ENCODE data around the gene KRTAP13-2.

The KRTAP13-2 gene

GRCh38 chr21:30337772-30338171, 34.3 kb downstream of the KRTAP13-2 start:
- no peak overlapping the region for H3K27ac Mint-ChIP-seq
- no peaks in the 10 kb centered on the region for H3K4me1 Mint-ChIP-seq (ENCODE audit: low read depth)
- no peaks in the 10 kb centered on the region for H3K36me3 Mint-ChIP-seq (ENCODE audit: low read depth)
- H3K4me3 Mint-ChIP-seq: no peak overlapping the region
- H3K9me3 Mint-ChIP-seq: no peaks in the 10 kb centered on the region
- no peaks in the 10 kb centered on the region for H3K27me3 Mint-ChIP-seq

- no peaks in the 10 kb centered on the region for H3K27me3 Mint-ChIP-seq
- H3K36me3 Mint-ChIP-seq (ENCODE audit: low read depth): no peaks in the 10 kb centered on the region
- no peaks in the 10 kb centered on the region for H3K9me3 Mint-ChIP-seq
- H3K27ac Mint-ChIP-seq: no peak within 1 kb of the TSS
- no peak within 1 kb of the TSS for H3K4me3 Mint-ChIP-seq
- H3K4me1 Mint-ChIP-seq (ENCODE audit: low read depth): no peaks in the 10 kb centered on the region
Measured at GRCh38 chr21:30337276-30337744, 34.8 kb downstream of the KRTAP13-2 start, which contains the start of gene KRTAP27-1. KRTAP27-1 (minus strand) TSS chr21:30337694; CDS start chr21:30337668, 26 bp downstream.

- H3K27ac Mint-ChIP-seq: no peak overlapping the region
Measured at GRCh38 chr21:30336596-30336995, 35.5 kb downstream of the KRTAP13-2 start.

GRCh38 chr21:30333736-30334135, 38.3 kb downstream of the KRTAP13-2 start:
- H3K9me3 Mint-ChIP-seq: no peaks in the 10 kb centered on the region
- no peaks in the 10 kb centered on the region for H3K4me1 Mint-ChIP-seq (ENCODE audit: low read depth)
- no peaks in the 10 kb centered on the region for H3K27me3 Mint-ChIP-seq
- H3K27ac Mint-ChIP-seq: no peak overlapping the region
- no peak overlapping the region for H3K4me3 Mint-ChIP-seq
- no peaks in the 10 kb centered on the region for H3K36me3 Mint-ChIP-seq (ENCODE audit: low read depth)

More at GRCh38 chr21:30336596-30336995, 35.5 kb downstream of the KRTAP13-2 start:
- Mint-ChIP-seq H3K9me3 (no peaks in the 10 kb centered on the region), H3K4me1 (ENCODE audit: low read depth) (no peaks in the 10 kb centered on the region), H3K36me3 (ENCODE audit: low read depth) (no peaks in the 10 kb centered on the region), H3K4me3 (no peak overlapping the region), H3K27me3 (no peaks in the 10 kb centered on the region)

- Mint-ChIP-seq H3K4me3 (no peak overlapping the region), H3K9me3 (no peaks in the 10 kb centered on the region), H3K36me3 (ENCODE audit: low read depth) (no peaks in the 10 kb centered on the region), H3K4me1 (ENCODE audit: low read depth) (no peaks in the 10 kb centered on the region), H3K27ac (no peak overlapping the region), H3K27me3 (no peaks in the 10 kb centered on the region)
Measured at GRCh38 chr21:30332681-30333080, 39.4 kb downstream of the KRTAP13-2 start.

- Mint-ChIP-seq H3K36me3 (ENCODE audit: low read depth) (no peaks in the 10 kb centered on the region), H3K4me3 (no peak overlapping the region), H3K4me1 (ENCODE audit: low read depth) (no peaks in the 10 kb centered on the region), H3K9me3 (peaks cover 4% of the 10 kb centered on the region), H3K27me3 (peaks cover 8% of the 10 kb centered on the region), H3K27ac (no peak overlapping the region)
Measured at GRCh38 chr21:30329203-30329875, 42.7 kb downstream of the KRTAP13-2 start.

GRCh38 chr21:30326390-30326789, 45.7 kb downstream of the KRTAP13-2 start:
- H3K4me1 Mint-ChIP-seq (ENCODE audit: low read depth): no peaks in the 10 kb centered on the region
- H3K36me3 Mint-ChIP-seq (ENCODE audit: low read depth): no peaks in the 10 kb centered on the region
- H3K27ac Mint-ChIP-seq: no peak overlapping the region
- no peak overlapping the region for H3K4me3 Mint-ChIP-seq
- peaks cover 9% of the 10 kb centered on the region for H3K27me3 Mint-ChIP-seq
- H3K9me3 Mint-ChIP-seq: peaks cover 8% of the 10 kb centered on the region
